K562 (cell line): Measurements from ENCODE around the gene PALM3. TPM values are rescaled to one million over a fixed set of nuclear protein-coding genes. Genes with fewer than 3 reads are reported as not detected.

Source experiments
- ATAC-seq: fragments of 200-7000 bp; cut with Tn5 transposase; 3 replicates; pipeline ENCODE4 v1.9.1; 2020; ENCODE audit warnings: moderate library complexity
- BruUV-seq: library from RNA; stranded (reverse); fragments of 400-500 nt; replicated peaks from 2 replicates; lab custom pipeline; 2021; lab: Mats Ljungman, UMichigan
- CTCF ChIA-PET: fragments of 300-600 bp; formaldehyde crosslinking; extraction: SDS; loops from one replicate; lab custom pipeline; 2021; ENCODE audit warnings: low intra/inter-chr PET ratio; lab: Yijun Ruan, JAX
- POLR2A ChIA-PET: fragments of 300-600, 350-650 bp; sonication (Branson Sonifier 250); formaldehyde crosslinking; extraction: SDS; loops from one replicate; lab custom pipeline; 2021; ENCODE audit warnings: antibody characterized with exemption, inconsistent platforms; lab: Yijun Ruan, JAX
- DNase-seq, 4 experiments: peaks; one replicate each; pipeline versions ENCODE4 v3.0.0 to v3.0.0-alpha.2; 2011 to 2018; ENCODE audit warnings: low spot score in 3 of 4, mixed read lengths in 3 of 4; ENCODE audit errors: extremely low read depth in 1 of 4
- FAIRE-seq: peaks from 2 replicates; lab custom pipeline; 2011; peaks lifted over from hg19 to GRCh38; lab: Jason Lieb, UNC
- H2AFZ ChIP-seq: 2 replicates; pipeline ENCODE4 v1.6.0; 2011; ENCODE audit warnings: low read depth, low read length, control low read depth, inconsistent platforms
- H3K27ac ChIP-seq: fragments of 200-600 bp; 3 replicates; pipeline ENCODE4 v1.8.0; 2011; ENCODE audit warnings: low read depth, mild to moderate bottlenecking, control low read depth, inconsistent platforms, low read length, moderate library complexity, mixed read lengths; ENCODE audit errors: extremely low read depth
- H3K27me3 ChIP-seq, 2 experiments: fragments of 300-600 bp in 1 of 2; 2 replicates in 1 of 2; 3 replicates in 1 of 2; pipeline versions ENCODE4 v1.6.0 to v1.8.0; 2011; ENCODE audit warnings: inconsistent platforms in 2 of 2, low read length in 2 of 2, mild to moderate bottlenecking in 1 of 2, mixed read lengths in 1 of 2, moderate library complexity in 1 of 2; ENCODE audit not compliant: control insufficient read depth in 2 of 2, insufficient read depth in 2 of 2
- H3K36me3 ChIP-seq: fragments of 300-600 bp; 3 replicates; pipeline ENCODE4 v1.8.0; 2011; ENCODE audit warnings: mild to moderate bottlenecking, low read length, inconsistent platforms; ENCODE audit not compliant: control insufficient read depth, insufficient read depth
- H3K4me1 ChIP-seq, 2 experiments: fragments of 200-600 bp in 1 of 2; replicated peaks in 1 of 2; 2 replicates in 1 of 2; 3 replicates in 1 of 2; pipeline versions ENCODE4 v1.5.1 to v1.8.0; 2011; ENCODE audit warnings: inconsistent platforms in 2 of 2, low read length in 2 of 2, mild to moderate bottlenecking in 1 of 2, mixed read lengths in 1 of 2, moderate library complexity in 1 of 2; ENCODE audit not compliant: control insufficient read depth in 2 of 2, insufficient read depth in 2 of 2
- H3K4me2 ChIP-seq: 2 replicates; pipeline ENCODE4 v1.6.1; 2011; ENCODE audit warnings: low read length, control low read depth, inconsistent platforms, mixed read lengths; ENCODE audit not compliant: insufficient read depth
- H3K4me3 ChIP-seq: fragments of 200-600 bp; sonication (generic), shearing (Covaris generic); 2 replicates; pipeline ENCODE4 v1.5.1; 2016; ENCODE audit warnings: control low read depth, inconsistent platforms
- H3K79me2 ChIP-seq: fragments of 200-600 bp; 3 replicates; pipeline ENCODE4 v1.8.0; 2011; ENCODE audit warnings: low read length, inconsistent platforms; ENCODE audit not compliant: control insufficient read depth, insufficient read depth
- H3K9ac ChIP-seq, 2 experiments: 2 replicates each; pipeline versions ENCODE4 v1.6.0 to v1.6.1; 2011; ENCODE audit warnings: low read depth in 2 of 2, low read length in 2 of 2, control low read depth in 1 of 2, inconsistent platforms in 1 of 2, mild to moderate bottlenecking in 1 of 2, mixed read lengths in 1 of 2; ENCODE audit not compliant: insufficient read depth in 1 of 2
- H3K9me1 ChIP-seq: one replicate; pipeline ENCODE4 v1.6.0; 2011; ENCODE audit warnings: inconsistent platforms, mild to moderate bottlenecking, low read length, moderate library complexity; ENCODE audit not compliant: control insufficient read depth, insufficient read depth
- H3K9me3 ChIP-seq: replicated peaks from 2 replicates; pipeline ENCODE4 v1.5.1; 2011; ENCODE audit warnings: low read depth, low read length, inconsistent platforms; ENCODE audit not compliant: control insufficient read depth, insufficient read depth
- H4K20me1 ChIP-seq: replicated peaks from 2 replicates; pipeline ENCODE4 v1.6.1; 2011; ENCODE audit warnings: low read length, inconsistent platforms, mixed read lengths; ENCODE audit not compliant: control insufficient read depth, insufficient read depth
- ARHGAP35 ChIP-seq: fragments of 450-650 bp; IDR thresholded peaks from 2 replicates; pipeline ENCODE4 v1.6.1; 2018; ENCODE audit not compliant: partially characterized antibody
- BHLHE40 ChIP-seq: IDR thresholded peaks from 2 replicates; pipeline ENCODE4 v1.6.1; 2011; ENCODE audit warnings: low read length, improper control_type of control experiment
- E2F6 ChIP-seq, 2 experiments: IDR thresholded peaks; 2 replicates each; pipeline ENCODE4 v1.6.1; 2011; ENCODE audit warnings: borderline replicate concordance in 1 of 2, control low read depth in 1 of 2, low read depth in 1 of 2, low read length in 1 of 2, mild to moderate bottlenecking in 1 of 2, mixed read lengths in 1 of 2, moderate library complexity in 1 of 2; ENCODE audit not compliant: insufficient read depth in 1 of 2, insufficient read length in 1 of 2, poor library complexity in 1 of 2, severe bottlenecking in 1 of 2; ENCODE audit errors: extremely low read depth in 1 of 2
- HDAC1 ChIP-seq, 2 experiments: fragments of 450-650 bp; IDR thresholded peaks; 2 replicates each; pipeline ENCODE4 v1.6.1; 2016 to 2017; ENCODE audit warnings: inconsistent platforms in 1 of 2, mild to moderate bottlenecking in 1 of 2, moderate library complexity in 1 of 2
- L3MBTL2 ChIP-seq: fragments of 450-650 bp; IDR thresholded peaks from 2 replicates; pipeline ENCODE4 v1.6.1; 2016; ENCODE audit warnings: mild to moderate bottlenecking, moderate library complexity
- MAZ ChIP-seq, 2 experiments: fragments of 450-650 bp in 1 of 2; sonication (generic) in 1 of 2; formaldehyde crosslinking; IDR thresholded peaks in 1 of 2; conservative IDR thresholded peaks in 1 of 2; 2 replicates each; pipeline versions ENCODE4 v1.4.0 to v1.5.0; 2020; ENCODE audit warnings: mild to moderate bottlenecking in 1 of 2, missing genetic modification reagents in 1 of 2
- OTX1 ChIP-seq: fragments of 450-650 bp; formaldehyde crosslinking; IDR thresholded peaks from 2 replicates; pipeline ENCODE4 v1.4.0; 2022; ENCODE audit warnings: mild to moderate bottlenecking
- RBM25 ChIP-seq: fragments of 200-400 bp; formaldehyde crosslinking; IDR thresholded peaks from 2 replicates; pipeline ENCODE4 v1.6.1; 2018; ENCODE audit warnings: low read length, low read depth, moderate library complexity; ENCODE audit not compliant: severe bottlenecking
- TSC22D4 ChIP-seq: fragments of 450-650 bp; IDR thresholded peaks from 2 replicates; pipeline ENCODE4 v1.6.1; 2016; ENCODE audit warnings: missing genetic modification characterization, missing biosample characterization, control low read depth
- ZBTB7A ChIP-seq: IDR thresholded peaks from 2 replicates; pipeline ENCODE4 v1.6.1; 2011; ENCODE audit warnings: low read depth, mild to moderate bottlenecking, low read length, moderate library complexity, borderline replicate concordance; ENCODE audit not compliant: control insufficient read depth
- WGBS: fragments of 100-300 bp; shearing (Covaris generic); methylation state at CpG from one replicate; pipeline ENCODE4 v1.1.6; 2016; ENCODE audit warnings: low coverage, mixed read lengths; ENCODE audit not compliant: insufficient coverage; ENCODE audit errors: missing lambda C conversion rate; 5-methylcytosine and 5-hydroxymethylcytosine counted together
- in situ Hi-C: fragments of 300-500 bp; cut with MboI; formaldehyde crosslinking; loops from 4 replicates; pipeline ENCODE4 v1.15.0; 2018; ENCODE audit warnings: inconsistent platforms, mixed read lengths
- intact Hi-C: fragments of 100-400 bp; cut with micrococcal nuclease; formaldehyde crosslinking; loops from 2 replicates; pipeline ENCODE4 v1.14.2; 2022
- polyA plus RNA-seq, 8 experiments: library from polyadenylated mRNA; depleted of rRNA in 4 of 8; stranded (reverse) in 5 of 8; unstranded in 3 of 8; fragments of >200 nt; fragmentation: Nextera tagmentation in 2 of 8; fragmentation: Illumina TruSeq in 1 of 8; extraction: Ambion mirVana in 2 of 8; extraction: Trizol in 1 of 8; gene quantifications; 2 replicates each; pipeline versions ENCODE4 v1.2.1 to v1.2.3, GENCODE V29; 2011 to 2014; ENCODE audit warnings: inconsistent platforms in 1 of 8, missing spikeins in 1 of 8
- total RNA-seq, 7 experiments: library from RNA; depleted of rRNA in 6 of 7; stranded (reverse); fragments of >200 nt in 6 of 7; fragmentation: Illumina TruSeq in 2 of 7; extraction: Trizol in 2 of 7; gene quantifications; 2 replicates each; pipeline versions ENCODE4 v1.2.1 to v1.2.3, GENCODE V29; 2011 to 2021; ENCODE audit warnings: low replicate concordance in 1 of 7
- TF ChIP-seq, protein P1 (sequence below): sonication (generic); formaldehyde crosslinking; IDR thresholded peaks from 2 replicates; pipeline ENCODE4 v1.8.0; 2022; ENCODE audit warnings: mild to moderate bottlenecking, missing genetic modification reagents
- TF ChIP-seq, protein P2 (sequence below): sonication (generic); formaldehyde crosslinking; IDR thresholded peaks from 2 replicates; pipeline ENCODE4 v1.8.1; 2023; ENCODE audit warnings: mild to moderate bottlenecking, missing genetic modification reagents

Gene PALM3
- total and polyA plus RNA-seq, 9 of the 15 experiments (the other 6 are each of a cell fraction or from before 2014, with no cell fraction given), result 0.07 to 9.3 (median 3.3) TPM

DNA sequence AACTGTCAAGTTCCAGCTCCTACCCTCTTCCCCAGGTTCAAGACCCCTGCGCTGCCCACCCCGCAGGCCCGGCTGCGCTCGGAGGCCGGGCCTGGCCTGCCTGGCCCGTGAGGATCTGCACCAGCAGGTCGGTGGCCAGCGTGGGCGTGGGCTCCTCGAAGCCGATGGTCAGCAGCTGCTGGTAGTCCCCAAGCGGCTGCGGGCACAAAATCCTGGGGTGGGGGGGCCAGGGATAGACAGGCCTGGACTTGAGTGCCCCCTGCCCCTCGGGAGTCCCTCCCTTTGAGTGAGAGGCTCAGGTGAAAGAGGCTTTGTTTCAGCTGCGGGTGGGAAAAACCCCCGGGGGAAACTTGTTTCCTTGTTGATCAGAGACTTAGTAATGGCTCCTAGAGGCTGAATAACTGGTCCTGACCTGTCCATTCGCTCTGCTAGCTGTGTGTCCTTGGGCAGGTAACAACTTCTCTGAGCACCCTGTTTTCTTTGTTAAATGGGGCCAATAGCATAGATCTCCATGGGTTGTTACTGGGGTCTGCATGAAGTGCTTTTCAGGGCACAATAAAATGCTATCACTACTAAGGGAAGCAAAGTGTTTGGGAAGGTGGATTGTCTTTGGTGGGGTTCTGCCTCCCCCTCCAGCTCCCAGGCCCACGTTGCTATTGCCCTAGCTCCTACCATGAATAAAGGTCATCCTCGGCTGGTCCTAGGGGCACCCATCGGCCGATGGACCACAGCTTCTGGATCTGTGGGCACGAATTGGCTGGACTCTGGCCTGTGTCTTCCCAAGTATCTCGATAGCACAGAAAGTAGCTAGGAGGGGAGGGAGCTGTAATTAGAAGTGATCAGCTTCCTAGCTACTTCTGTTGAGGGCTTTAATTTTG, 20.2 kb upstream of the PALM3 start:
- ChIA-PET CTCF (no interaction called here), POLR2A (interaction anchor here (0.6 to 1.7 kb wide), 9 partner anchors 10 to 209 kb away, joined by 3 to 5 read pairs (median 4); partner anchors contain the start of genes ASF1B and DCAF15)
- no peaks in the 10 kb centered on the region for H3K9me3 ChIP-seq
- H4K20me1 ChIP-seq, result no peaks in the 10 kb centered on the region
- peak overlapping the region; percentile 57 for H3K27ac ChIP-seq
- DNase-seq (peak in 2 of 4 experiments; percentile 30 to 44), ATAC-seq (peak; percentile 23), FAIRE-seq (peak; percentile 64)
- H3K36me3 ChIP-seq, result peaks cover 8% of the 10 kb centered on the region; the same call in 1 of the 3 replicates
- 25% methylated on average over 19 of the region's 24 CpGs for WGBS
- BruUV-seq, result TSS peak; percentile 60
- H3K9ac ChIP-seq, result peak overlapping the region; percentile 65 to 92
- H3K9me1 ChIP-seq, result no peaks in the 10 kb centered on the region
- H3K4me3 ChIP-seq, result peak overlapping the region; percentile 63
- intact Hi-C loops, result no loop called here
- peak overlapping the region; percentile 75 for H2AFZ ChIP-seq
- in situ Hi-C loops, result no loop called here
- no peaks in the 10 kb centered on the region for H3K27me3 ChIP-seq
- H3K79me2 ChIP-seq, result peaks cover 9% of the 10 kb centered on the region; the same call in 1 of the 3 replicates
- peaks cover 13 to 30% of the 10 kb centered on the region in 2 experiments; a peak in 4 of 5 replicates for H3K4me1 ChIP-seq
- H3K4me2 ChIP-seq, result peak overlapping the region; percentile 75
- TF ChIP-seq L3MBTL2, result peak; percentile 60; the same call in 1 of the 2 replicates
- peak; percentile 33; the same call in 1 of the 2 replicates for TF ChIP-seq ZBTB7A
- no peak for TF ChIP-seq TSC22D4
- peak in 1 of 2 experiments; percentile 18; a peak in 1 of 4 replicates for TF ChIP-seq HDAC1 (IDR thresholded peaks at IDR 0.05)
- TF ChIP-seq MAZ (CRISPR knock-in tag; conservative IDR thresholded peaks at IDR 0.05 in 1 of 2, IDR thresholded peaks at IDR 0.05 in 1 of 2), result peak in 1 of 2 experiments; percentile 58; a peak in 1 of 4 replicates
- TF ChIP-seq ARHGAP35, result no peak
- TF ChIP-seq RBM25, result peak; percentile 55
- TF ChIP-seq E2F6 (IDR thresholded peaks at IDR 0.05; ENCODE audit: borderline replicate concordance in 1 of 2, extremely low read depth in 1 of 2, insufficient read depth in 1 of 2, insufficient read length in 1 of 2, low read depth in 1 of 2, low read length in 1 of 2, poor library complexity in 1 of 2, severe bottlenecking in 1 of 2), result peak in 1 of 2 experiments; percentile 20
- peak; percentile 21; the same call in 1 of the 2 replicates for TF ChIP-seq BHLHE40
- peak; percentile 22; the same call in 1 of the 2 replicates for TF ChIP-seq OTX1 (CRISPR knock-in tag)
- TF ChIP-seq, protein P1, sequence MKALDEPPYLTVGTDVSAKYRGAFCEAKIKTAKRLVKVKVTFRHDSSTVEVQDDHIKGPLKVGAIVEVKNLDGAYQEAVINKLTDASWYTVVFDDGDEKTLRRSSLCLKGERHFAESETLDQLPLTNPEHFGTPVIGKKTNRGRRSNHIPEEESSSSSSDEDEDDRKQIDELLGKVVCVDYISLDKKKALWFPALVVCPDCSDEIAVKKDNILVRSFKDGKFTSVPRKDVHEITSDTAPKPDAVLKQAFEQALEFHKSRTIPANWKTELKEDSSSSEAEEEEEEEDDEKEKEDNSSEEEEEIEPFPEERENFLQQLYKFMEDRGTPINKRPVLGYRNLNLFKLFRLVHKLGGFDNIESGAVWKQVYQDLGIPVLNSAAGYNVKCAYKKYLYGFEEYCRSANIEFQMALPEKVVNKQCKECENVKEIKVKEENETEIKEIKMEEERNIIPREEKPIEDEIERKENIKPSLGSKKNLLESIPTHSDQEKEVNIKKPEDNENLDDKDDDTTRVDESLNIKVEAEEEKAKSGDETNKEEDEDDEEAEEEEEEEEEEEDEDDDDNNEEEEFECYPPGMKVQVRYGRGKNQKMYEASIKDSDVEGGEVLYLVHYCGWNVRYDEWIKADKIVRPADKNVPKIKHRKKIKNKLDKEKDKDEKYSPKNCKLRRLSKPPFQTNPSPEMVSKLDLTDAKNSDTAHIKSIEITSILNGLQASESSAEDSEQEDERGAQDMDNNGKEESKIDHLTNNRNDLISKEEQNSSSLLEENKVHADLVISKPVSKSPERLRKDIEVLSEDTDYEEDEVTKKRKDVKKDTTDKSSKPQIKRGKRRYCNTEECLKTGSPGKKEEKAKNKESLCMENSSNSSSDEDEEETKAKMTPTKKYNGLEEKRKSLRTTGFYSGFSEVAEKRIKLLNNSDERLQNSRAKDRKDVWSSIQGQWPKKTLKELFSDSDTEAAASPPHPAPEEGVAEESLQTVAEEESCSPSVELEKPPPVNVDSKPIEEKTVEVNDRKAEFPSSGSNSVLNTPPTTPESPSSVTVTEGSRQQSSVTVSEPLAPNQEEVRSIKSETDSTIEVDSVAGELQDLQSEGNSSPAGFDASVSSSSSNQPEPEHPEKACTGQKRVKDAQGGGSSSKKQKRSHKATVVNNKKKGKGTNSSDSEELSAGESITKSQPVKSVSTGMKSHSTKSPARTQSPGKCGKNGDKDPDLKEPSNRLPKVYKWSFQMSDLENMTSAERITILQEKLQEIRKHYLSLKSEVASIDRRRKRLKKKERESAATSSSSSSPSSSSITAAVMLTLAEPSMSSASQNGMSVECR, result peak; percentile 31; the same call in 1 of the 2 replicates
- TF ChIP-seq, protein P2, sequence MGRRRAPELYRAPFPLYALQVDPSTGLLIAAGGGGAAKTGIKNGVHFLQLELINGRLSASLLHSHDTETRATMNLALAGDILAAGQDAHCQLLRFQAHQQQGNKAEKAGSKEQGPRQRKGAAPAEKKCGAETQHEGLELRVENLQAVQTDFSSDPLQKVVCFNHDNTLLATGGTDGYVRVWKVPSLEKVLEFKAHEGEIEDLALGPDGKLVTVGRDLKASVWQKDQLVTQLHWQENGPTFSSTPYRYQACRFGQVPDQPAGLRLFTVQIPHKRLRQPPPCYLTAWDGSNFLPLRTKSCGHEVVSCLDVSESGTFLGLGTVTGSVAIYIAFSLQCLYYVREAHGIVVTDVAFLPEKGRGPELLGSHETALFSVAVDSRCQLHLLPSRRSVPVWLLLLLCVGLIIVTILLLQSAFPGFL (CRISPR knock-in tag), result 0 out of 2 replicates have a peak, but pooled peaks have one; percentile 7
